Small intestine (tissue), 7 donors: Measurements from ENCODE around the gene CALHM6. TPM values are rescaled to one million over a fixed set of nuclear protein-coding genes. Genes with fewer than 3 reads are reported as not detected.

Source experiments
- DNase-seq, 2 donors: peaks; one replicate each; pipeline versions ENCODE4 v3.0.0 to v3.0.0-alpha.2; 2013
- FAIRE-seq: peaks from 2 replicates; lab custom pipeline; 2012; peaks lifted over from hg19 to GRCh38; lab: Jason Lieb, UNC
- H3K27ac ChIP-seq, 3 donors: one replicate each; pipeline ENCODE4 v1.5.1; 2013; ENCODE audit warnings: low read length in 2 of 3, mild to moderate bottlenecking in 2 of 3, control low read depth in 1 of 3, inconsistent platforms in 1 of 3, low read depth in 1 of 3, moderate library complexity in 1 of 3
- H3K27me3 ChIP-seq, 3 donors: one replicate each; pipeline ENCODE4 v1.6.1; 2013; ENCODE audit warnings: low read length in 3 of 3, inconsistent platforms in 1 of 3; ENCODE audit not compliant: control insufficient read depth in 3 of 3, insufficient read depth in 3 of 3
- H3K36me3 ChIP-seq, 3 donors: one replicate each; pipeline ENCODE4 v1.6.1; 2013; ENCODE audit warnings: low read length in 3 of 3, inconsistent platforms in 1 of 3, low read depth in 1 of 3, mild to moderate bottlenecking in 1 of 3, moderate library complexity in 1 of 3; ENCODE audit not compliant: control insufficient read depth in 3 of 3, insufficient read depth in 2 of 3
- H3K4me1 ChIP-seq, 3 donors: one replicate each; pipeline ENCODE4 v1.6.1; 2013; ENCODE audit warnings: low read length in 2 of 3, inconsistent platforms in 1 of 3, low read depth in 1 of 3, mild to moderate bottlenecking in 1 of 3, moderate library complexity in 1 of 3; ENCODE audit not compliant: control insufficient read depth in 3 of 3, insufficient read depth in 2 of 3
- H3K4me3 ChIP-seq, 3 donors: one replicate each; pipeline ENCODE4 v1.5.1; 2013; ENCODE audit warnings: low read length in 3 of 3, control low read depth in 1 of 3, inconsistent platforms in 1 of 3, low read depth in 1 of 3, mild to moderate bottlenecking in 1 of 3, moderate library complexity in 1 of 3
- H3K9me3 ChIP-seq, 2 donors: one replicate each; pipeline ENCODE4 v1.6.1; 2013; ENCODE audit warnings: low read depth in 1 of 2, low read length in 1 of 2; ENCODE audit not compliant: control insufficient read depth in 2 of 2, insufficient read depth in 1 of 2
- WGBS, 3 donors: extraction: QIAGEN DNeasy Blood & Tissue Kit; methylation state at CpG; one replicate each; pipeline ENCODE4 v1.1.7; 2013; 5-methylcytosine and 5-hydroxymethylcytosine counted together
- polyA plus RNA-seq, 4 donors: library from polyadenylated mRNA; stranded (reverse) in 3 of 4; unstranded in 1 of 4; fragments of 200-250 nt in 3 of 4; fragments of 120-200 nt in 1 of 4; gene quantifications; one replicate each; pipeline versions ENCODE4 v1.2.1 to v1.2.3, GENCODE V29; 2013
- donor health status: healthy with polysubstance abuse.
- donor health status: control.
- donor health status: control.
- donor health status: Bipolar disorder and iron deficiency.
- donor health status: healthy.

The CALHM6 gene
- polyA plus RNA-seq, 4 donors, result 2.7 to 16.9 (median 9.3) TPM

DNA sequence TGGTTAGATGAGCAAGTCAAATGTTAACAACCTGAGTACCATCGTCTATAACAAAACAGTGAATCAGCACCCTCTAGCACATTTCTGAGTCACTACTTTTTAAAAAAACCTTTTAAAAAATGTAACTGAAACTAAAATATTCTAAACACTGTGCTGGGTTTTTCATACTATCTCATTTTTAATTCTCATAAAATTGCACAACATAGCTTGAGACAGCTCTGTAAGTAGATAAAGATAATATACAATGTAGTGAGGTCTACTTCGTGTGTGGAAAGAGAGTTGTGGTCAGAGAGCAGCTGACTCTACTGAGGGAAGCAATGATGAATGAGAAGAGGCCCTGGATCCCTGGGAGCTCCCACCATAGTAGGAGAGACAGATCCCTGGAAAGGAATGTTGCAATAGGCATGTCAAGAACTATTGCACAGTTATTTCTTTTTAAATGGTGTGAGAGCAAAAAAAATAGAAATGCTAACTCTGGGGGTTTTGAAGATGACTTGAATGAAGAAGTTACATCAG, 13.6 kb upstream of the CALHM6 start:
- DNase-seq (no peak), FAIRE-seq (no peak)
- peaks cover 0 to 7% (median 0%) of the 10 kb centered on the region in 3 donors for H3K4me1 ChIP-seq
- no peak overlapping the region for H3K27ac ChIP-seq
- no peaks in the 10 kb centered on the region for H3K9me3 ChIP-seq
- H3K27me3 ChIP-seq, result no peaks in the 10 kb centered on the region
- no peak overlapping the region for H3K4me3 ChIP-seq
- H3K36me3 ChIP-seq, result no peaks in the 10 kb centered on the region
- 15 to 23% (median 15%) methylated on average over 2 of the region's 2 CpGs for WGBS, 3 donors

DNA sequence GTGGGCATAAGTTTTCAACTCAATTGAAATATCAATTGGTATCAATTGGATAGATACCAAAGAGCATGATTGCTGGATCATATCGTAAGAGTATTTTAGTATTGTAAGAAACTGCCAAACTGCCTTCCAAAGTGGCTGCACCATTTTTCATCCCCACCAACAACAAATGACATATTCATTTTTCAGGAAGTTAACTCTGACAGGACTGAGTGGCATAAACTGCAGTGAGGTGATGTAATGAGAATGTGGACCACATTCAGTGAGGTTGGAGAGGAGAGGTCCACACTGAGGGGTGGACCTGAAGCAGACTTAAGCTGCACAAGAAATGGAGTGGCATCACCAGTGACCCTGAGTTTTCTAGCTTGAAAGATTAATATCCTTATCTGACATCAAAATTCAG, 11.6 kb upstream of the CALHM6 start:
- DNase-seq (no peak), FAIRE-seq (no peak)
- 92 to 97% (median 92%) methylated on average over 1 of the region's 1 CpG for WGBS, 3 donors
- Histone ChIP-seq H3K4me3 (no peak overlapping the region), H3K36me3 (no peaks in the 10 kb centered on the region), H3K27me3 (no peaks in the 10 kb centered on the region), H3K27ac (no peak overlapping the region), H3K9me3 (no peaks in the 10 kb centered on the region), H3K4me1 (peaks cover 0 to 7% (median 0%) of the 10 kb centered on the region in 3 donors)

DNA sequence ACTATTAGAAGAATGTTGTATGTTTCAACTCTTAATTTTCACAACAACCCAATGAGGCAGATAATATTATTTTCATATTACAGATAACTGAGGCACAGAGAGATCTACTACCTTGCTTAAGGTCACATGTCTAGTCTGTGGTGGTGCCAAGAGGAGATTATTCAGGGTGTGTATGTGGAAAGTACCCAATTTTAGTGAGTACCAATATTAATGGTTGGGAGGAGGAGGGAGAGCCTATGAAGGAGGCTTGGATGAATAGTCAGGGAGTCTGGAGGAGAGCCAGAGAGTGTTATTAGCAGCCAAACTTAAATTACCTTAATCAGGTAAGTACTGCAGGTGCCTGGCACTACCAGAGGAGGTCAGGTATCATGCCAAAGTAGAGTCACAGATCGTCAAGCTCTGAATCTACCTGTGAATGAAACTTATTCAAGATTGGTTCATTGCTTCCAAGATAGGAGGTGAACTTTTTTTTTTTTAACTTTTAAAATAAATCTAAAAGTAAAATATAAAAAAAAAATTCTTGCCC, 10.9 kb upstream of the CALHM6 start:
- no peaks in the 10 kb centered on the region for H3K27me3 ChIP-seq

DNA sequence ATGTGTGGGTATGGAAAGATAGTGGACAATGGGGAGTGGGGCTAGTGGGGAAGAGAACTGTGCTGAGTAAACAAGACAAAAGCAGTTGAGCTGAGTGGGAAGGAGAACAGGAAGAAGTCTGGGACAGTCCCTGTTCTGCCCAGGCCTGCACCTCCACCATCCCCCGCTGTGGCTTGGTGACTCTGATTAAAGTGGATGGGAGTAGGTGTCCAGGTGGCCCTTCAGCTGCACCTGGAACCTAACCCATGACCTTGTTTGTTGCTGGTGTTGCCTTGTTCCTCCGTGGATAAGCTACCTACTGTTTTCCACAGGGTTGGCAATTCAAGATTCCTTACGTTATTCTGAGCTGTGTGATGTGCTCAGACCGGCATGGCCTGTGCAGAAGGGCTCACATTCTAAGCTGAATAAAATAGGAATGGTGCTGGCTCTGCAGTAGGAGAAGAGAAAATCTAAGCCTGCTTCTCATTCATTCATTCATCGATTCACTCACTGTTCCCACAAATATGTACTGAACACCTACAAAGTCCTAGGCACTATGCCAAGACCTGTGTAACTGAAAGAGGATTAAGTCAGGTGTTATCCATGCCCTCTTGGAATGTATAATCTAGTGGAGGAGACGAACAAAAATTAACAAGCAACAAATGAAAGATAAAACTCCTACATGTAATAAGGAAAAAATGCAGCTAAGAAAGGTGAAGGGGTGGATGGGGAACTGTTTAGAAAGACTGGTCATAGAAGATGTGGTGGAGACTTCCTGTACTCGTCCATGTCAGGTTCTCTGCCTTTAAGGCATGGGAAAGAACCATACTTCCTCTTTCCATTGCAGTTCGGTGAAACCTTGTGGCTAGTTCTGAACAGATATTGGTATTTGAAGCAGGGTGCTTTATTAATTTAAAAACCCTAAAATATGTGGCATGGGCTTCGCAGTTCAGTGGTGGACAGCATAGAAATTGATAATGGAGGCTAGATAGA, 10.1 kb upstream of the CALHM6 start:
- Histone ChIP-seq H3K4me3 (no peak overlapping the region), H3K27ac (peak overlapping the region in 1 of 3 donors; percentile 27), H3K4me1 (peaks cover 0 to 7% (median 0%) of the 10 kb centered on the region in 3 donors), H3K36me3 (no peaks in the 10 kb centered on the region), H3K9me3 (no peaks in the 10 kb centered on the region), H3K27me3 (no peaks in the 10 kb centered on the region)
- WGBS, 3 donors, result 20 to 56% (median 39%) methylated on average over 9 of the region's 9 CpGs
- FAIRE-seq (no peak), DNase-seq (peak in 1 of 2 donors; percentile 42)

More for the DNA sequence above, 10.9 kb upstream of the CALHM6 start:
- Histone ChIP-seq H3K27ac (no peak overlapping the region), H3K4me3 (no peak overlapping the region), H3K36me3 (no peaks in the 10 kb centered on the region), H3K4me1 (peaks cover 0 to 7% (median 0%) of the 10 kb centered on the region in 3 donors), H3K9me3 (no peaks in the 10 kb centered on the region)
- DNase-seq, result peak in 1 of 2 donors; percentile 26
- no peak for FAIRE-seq
- WGBS, 3 donors, result 17 to 53% (median 18%) methylated on average over 1 of the region's 1 CpG

DNA sequence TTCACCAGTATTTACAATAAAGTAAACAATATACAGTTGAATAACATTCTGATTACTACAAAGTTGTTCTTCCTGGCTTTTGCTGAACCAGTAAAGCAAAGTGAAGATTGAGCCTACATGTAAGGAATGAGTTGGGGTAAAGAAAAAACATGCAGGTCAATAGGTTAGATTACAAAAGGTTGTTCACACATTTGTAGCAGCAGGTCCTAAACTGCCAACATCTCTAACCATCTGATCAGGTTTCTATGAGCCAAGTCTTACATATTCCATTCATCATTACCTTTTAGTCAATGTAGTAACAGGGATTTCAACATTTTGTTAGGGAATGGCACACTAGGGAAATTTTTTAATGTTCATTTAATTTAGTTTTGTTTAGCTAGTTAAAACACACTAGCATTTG, 9.3 kb upstream of the CALHM6 start:
- no peak overlapping the region for H3K27ac ChIP-seq
- H3K4me3 ChIP-seq, result no peak overlapping the region
- FAIRE-seq (peak; percentile 59), DNase-seq (no peak)
- H3K36me3 ChIP-seq, result no peaks in the 10 kb centered on the region
- no peaks in the 10 kb centered on the region for H3K27me3 ChIP-seq
- peaks cover 0 to 7% (median 0%) of the 10 kb centered on the region in 3 donors for H3K4me1 ChIP-seq
- no peaks in the 10 kb centered on the region for H3K9me3 ChIP-seq

DNA sequence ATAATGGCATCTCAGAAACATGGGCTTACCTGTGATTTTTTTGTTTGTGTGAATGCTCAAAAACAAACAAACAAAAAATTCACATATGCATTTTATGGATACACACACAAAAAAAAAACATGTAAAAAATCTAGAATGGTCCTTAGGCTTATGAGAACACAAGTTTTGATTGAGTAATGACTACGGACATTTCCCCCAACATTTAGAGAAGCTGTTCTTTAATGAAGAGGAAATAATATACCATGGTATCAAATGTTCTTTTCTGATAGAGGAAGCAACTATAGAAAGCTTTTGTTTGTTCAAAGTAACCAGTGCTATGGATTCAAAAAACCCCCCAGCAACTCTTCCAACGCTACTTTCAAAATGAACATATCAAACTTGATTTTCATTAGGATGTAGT, 8.6 kb upstream of the CALHM6 start:
- Histone ChIP-seq H3K27me3 (no peaks in the 10 kb centered on the region), H3K27ac (no peak overlapping the region), H3K4me1 (peaks cover 0 to 7% (median 0%) of the 10 kb centered on the region in 3 donors), H3K4me3 (no peak overlapping the region), H3K36me3 (no peaks in the 10 kb centered on the region), H3K9me3 (no peaks in the 10 kb centered on the region)
- DNase-seq, result no peak
- 89 to 94% (median 93%) methylated on average over 2 of the region's 2 CpGs for WGBS, 3 donors
- no peak for FAIRE-seq

DNA sequence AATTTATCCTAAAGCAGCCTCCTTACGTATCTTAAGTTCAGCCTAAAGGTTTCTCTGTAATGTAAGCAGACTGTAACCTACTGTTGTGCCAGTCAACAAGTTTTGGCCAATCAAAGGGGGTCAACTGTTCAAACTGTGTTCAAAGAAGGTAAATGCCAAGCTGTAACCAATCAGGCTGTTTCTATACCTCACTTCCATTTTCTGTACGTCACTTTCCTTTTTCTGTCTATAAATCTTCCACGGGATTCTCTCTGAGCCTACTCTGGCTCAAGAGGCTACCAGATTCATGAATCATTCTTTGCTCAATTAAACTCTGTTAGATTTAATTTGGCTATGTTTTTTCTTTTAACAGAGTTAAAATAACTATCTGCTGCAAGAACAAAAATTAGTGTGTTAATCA, 5.1 kb upstream of the CALHM6 start:
- peaks cover 0 to 5% (median 0%) of the 10 kb centered on the region in 3 donors for H3K27me3 ChIP-seq
- 92 to 97% (median 93%) methylated on average over 3 of the region's 3 CpGs for WGBS, 3 donors
- FAIRE-seq, result no peak
- peaks cover 0 to 1% (median 0%) of the 10 kb centered on the region in 3 donors for H3K4me1 ChIP-seq
- H3K36me3 ChIP-seq, result no peaks in the 10 kb centered on the region
- no peak overlapping the region for H3K27ac ChIP-seq
- no peak for DNase-seq
- no peaks in the 10 kb centered on the region for H3K9me3 ChIP-seq
- H3K4me3 ChIP-seq, result no peak overlapping the region

DNA sequence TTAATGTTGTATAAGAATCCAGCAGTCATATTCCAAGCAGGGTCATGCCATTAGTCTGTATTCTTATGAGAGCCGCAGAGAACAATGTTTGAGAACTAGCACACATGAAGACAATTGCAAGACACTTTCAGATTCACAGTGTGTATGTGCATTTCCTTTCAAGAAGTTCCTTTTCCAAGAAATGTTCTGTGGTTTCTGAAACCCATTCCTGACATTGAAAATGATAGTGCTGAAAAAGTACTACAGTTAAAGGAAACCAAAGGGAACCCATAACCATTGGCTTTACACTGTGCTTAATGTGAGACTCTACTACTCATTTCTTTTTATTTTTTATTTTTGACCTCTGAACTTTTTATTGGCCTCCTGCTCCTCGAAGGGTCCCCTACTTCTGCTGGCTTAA, 4.2 kb upstream of the CALHM6 start:
- Histone ChIP-seq H3K27ac (no peak overlapping the region), H3K27me3 (peaks cover 0 to 8% (median 0%) of the 10 kb centered on the region in 3 donors), H3K4me1 (no peaks in the 10 kb centered on the region), H3K4me3 (no peak overlapping the region), H3K9me3 (no peaks in the 10 kb centered on the region), H3K36me3 (no peaks in the 10 kb centered on the region)
- DNase-seq (no peak), FAIRE-seq (no peak)
- 50 to 65% (median 58%) methylated on average over 2 of the region's 2 CpGs for WGBS, 3 donors
